ENCODE measurements around the gene MCF2L. TPM values are rescaled to one million over a fixed set of nuclear protein-coding genes. Genes with fewer than 3 reads are reported as not detected.

MCF2L gene
- total RNA-seq, 1 experiment from 2014 or later = 5.9 TPM

- Histone ChIP-seq H3K4me2 (ENCODE audit: low read length) (peak overlapping the region; percentile 49), H3K27me3 (ENCODE audit: low read length) (no peaks in the 10 kb centered on the region), H3K27ac (ENCODE audit: low read length) (no peak overlapping the region), H4K20me1 (ENCODE audit: low read length) (no peaks in the 10 kb centered on the region), H2AFZ (ENCODE audit: low read length) (peak overlapping the region; percentile 41), H3K9me3 (ENCODE audit: low read length) (no peaks in the 10 kb centered on the region), H3K9me2 (replicated peaks; ENCODE audit: low read length) (no peaks in the 10 kb centered on the region), H3K4me3 (ENCODE audit: low read length) (no peak overlapping the region), H3K9ac (ENCODE audit: low read length) (no peak overlapping the region), H3K79me2 (ENCODE audit: low read length) (no peaks in the 10 kb centered on the region), H3F3A (ENCODE audit: low read length, unreplicated experiment) (no peaks in the 10 kb centered on the region), H3K36me3 (ENCODE audit: low read depth, low read length) (no peaks in the 10 kb centered on the region), H3K4me1 (ENCODE audit: insufficient read depth, low read length) (no peaks in the 10 kb centered on the region)
- intact Hi-C loops (cut with micrococcal nuclease) = loop anchor here (2.0 to 10.0 kb wide), 2 partner anchors 180 to 360 kb away; no protein-coding TSS in a partner anchor
- peak; percentile 91 for ATAC-seq
- TF ChIP-seq EZH2 (IDR thresholded peaks at IDR 0.05; ENCODE audit: low read length, unreplicated experiment) (no peak), CTCF (conservative IDR thresholded peaks at IDR 0.05; ENCODE audit: low read depth, low read length) (peak; percentile 77), EZH2phosphoT487 (IDR thresholded peaks at IDR 0.05; ENCODE audit: borderline replicate concordance, low read length) (no peak)
- peak; percentile 66 for DNase-seq
- ChIA-PET CTCF (no interaction called here), POLR2A (ENCODE audit: unreplicated experiment) (no interaction called here)
- BruUV-seq (replicated peaks) = no TSS peak
Observed at GRCh38 chr13:113034451-113035212, 65.6 kb downstream of the MCF2L start.

GRCh38 chr13:113035213-113035800 lies 66.3 kb downstream of the MCF2L start:
- ATAC-seq = peak; percentile 32; the same call in 1 of the 2 replicates
- BruUV-seq (replicated peaks) = no TSS peak
- no peak for DNase-seq
- Histone ChIP-seq H3K27me3 (ENCODE audit: low read length) (no peaks in the 10 kb centered on the region), H3K36me3 (ENCODE audit: low read depth, low read length) (no peaks in the 10 kb centered on the region), H3K9me3 (ENCODE audit: low read length) (no peaks in the 10 kb centered on the region), H3K79me2 (ENCODE audit: low read length) (no peaks in the 10 kb centered on the region), H3K4me2 (ENCODE audit: low read length) (peak overlapping the region; percentile 49), H2AFZ (ENCODE audit: low read length) (peak overlapping the region; percentile 41), H4K20me1 (ENCODE audit: low read length) (no peaks in the 10 kb centered on the region), H3K27ac (ENCODE audit: low read length) (no peak overlapping the region), H3K9ac (ENCODE audit: low read length) (no peak overlapping the region), H3K4me3 (ENCODE audit: low read length) (no peak overlapping the region), H3F3A (ENCODE audit: low read length, unreplicated experiment) (no peaks in the 10 kb centered on the region), H3K9me2 (replicated peaks; ENCODE audit: low read length) (no peaks in the 10 kb centered on the region), H3K4me1 (ENCODE audit: insufficient read depth, low read length) (no peaks in the 10 kb centered on the region)
- CTCF ChIA-PET = no interaction called here
- no peak for TF ChIP-seq EZH2phosphoT487 (IDR thresholded peaks at IDR 0.05; ENCODE audit: borderline replicate concordance, low read length)
- TF ChIP-seq EZH2 (IDR thresholded peaks at IDR 0.05; ENCODE audit: low read length, unreplicated experiment) = no peak
- TF ChIP-seq CTCF (conservative IDR thresholded peaks at IDR 0.05; ENCODE audit: low read depth, low read length) = 0 out of 2 replicates have a peak, but pooled peaks have one; percentile 12
- intact Hi-C loops (cut with micrococcal nuclease) = loop anchor here (2.0 to 10.0 kb wide), 2 partner anchors 179 to 359 kb away; no protein-coding TSS in a partner anchor
- POLR2A ChIA-PET (ENCODE audit: unreplicated experiment) = no interaction called here

- Histone ChIP-seq H3K4me1 (ENCODE audit: insufficient read depth, low read length) (no peaks in the 10 kb centered on the region), H4K20me1 (ENCODE audit: low read length) (no peaks in the 10 kb centered on the region), H3F3A (ENCODE audit: low read length, unreplicated experiment) (no peaks in the 10 kb centered on the region), H3K27ac (ENCODE audit: low read length) (no peak overlapping the region), H3K9ac (ENCODE audit: low read length) (no peak overlapping the region), H3K36me3 (ENCODE audit: low read depth, low read length) (no peaks in the 10 kb centered on the region), H2AFZ (ENCODE audit: low read length) (no peak overlapping the region), H3K4me3 (ENCODE audit: low read length) (no peak overlapping the region), H3K27me3 (ENCODE audit: low read length) (no peaks in the 10 kb centered on the region), H3K79me2 (ENCODE audit: low read length) (no peaks in the 10 kb centered on the region), H3K4me2 (ENCODE audit: low read length) (no peak overlapping the region), H3K9me2 (replicated peaks; ENCODE audit: low read length) (no peaks in the 10 kb centered on the region), H3K9me3 (ENCODE audit: low read length) (no peaks in the 10 kb centered on the region)
- ChIA-PET POLR2A (ENCODE audit: unreplicated experiment) (no interaction called here), CTCF (no interaction called here)
- BruUV-seq (replicated peaks) = no TSS peak
- ATAC-seq (no peak), DNase-seq (no peak)
- intact Hi-C loops (cut with micrococcal nuclease) = loop anchor here (10.0 kb wide), 1 partner anchor 178 kb away; no protein-coding TSS in a partner anchor
- TF ChIP-seq EZH2 (IDR thresholded peaks at IDR 0.05; ENCODE audit: low read length, unreplicated experiment) = no peak
- TF ChIP-seq EZH2phosphoT487 (IDR thresholded peaks at IDR 0.05; ENCODE audit: borderline replicate concordance, low read length) = no peak
- no peak for TF ChIP-seq CTCF (conservative IDR thresholded peaks at IDR 0.05; ENCODE audit: low read depth, low read length)
Observed at GRCh38 chr13:113036401-113036800, 67.4 kb downstream of the MCF2L start.
